HG03060 (cell line): ENCODE results near the gene SMIM41.

ENCODE experiments used
- ATAC-seq: cut with Tn5 transposase; IDR thresholded peaks from one replicate; pipeline ENCODE4 v1.9.1; 2021; ENCODE audit warnings: low read depth, moderate number of reproducible peaks; ENCODE audit not compliant: unreplicated experiment

The SMIM41 gene

DNA sequence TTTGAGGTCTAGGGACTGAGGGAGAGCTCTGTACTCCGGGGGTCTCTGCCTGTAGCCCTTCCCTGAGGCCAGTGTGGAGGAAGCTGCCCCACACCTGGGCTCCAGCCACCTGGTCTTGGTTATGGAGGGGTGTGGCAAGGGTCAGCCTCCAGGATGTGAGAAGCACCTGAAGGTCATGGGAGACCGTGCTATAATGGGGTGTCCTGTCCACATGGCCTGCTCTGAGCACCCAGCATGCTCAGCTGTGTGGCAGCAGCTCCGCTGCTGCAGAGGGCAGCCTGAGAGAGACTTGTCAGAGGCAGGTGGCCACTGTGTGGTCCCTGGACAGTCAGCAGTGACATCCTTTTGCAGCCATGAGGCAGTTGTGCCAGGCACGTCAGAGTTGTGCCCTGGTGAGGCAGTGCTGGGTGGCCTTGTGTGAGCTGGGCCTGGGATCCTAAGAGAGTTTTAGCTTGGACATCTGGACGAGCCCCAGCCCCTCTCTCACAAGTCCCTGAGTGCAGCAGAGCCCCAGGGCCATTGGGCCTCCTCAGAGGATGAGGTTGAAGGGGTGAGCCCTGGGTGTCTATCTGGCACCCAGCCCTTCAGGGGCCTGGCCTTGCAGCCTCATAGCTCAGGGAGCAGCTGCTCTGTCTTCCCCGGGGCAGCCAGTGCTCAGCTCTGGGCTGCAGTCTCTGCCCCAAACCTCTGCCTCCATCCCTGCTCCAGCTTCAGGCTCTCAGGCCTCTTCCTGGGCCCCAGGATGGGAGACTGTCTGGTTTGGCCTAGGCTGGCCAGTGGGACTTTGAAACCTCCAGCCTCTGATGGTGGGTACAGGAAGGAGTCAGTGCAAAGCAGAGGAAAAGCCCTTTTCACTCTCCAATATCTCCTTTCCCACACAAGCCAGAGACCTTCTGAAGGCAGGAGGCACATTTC is 17.1 kb upstream of the SMIM41 start:
- no peak for ATAC-seq

- ATAC-seq = no peak
Observed at GRCh38 chr12:52063082-52063924, 16.2 kb upstream of the SMIM41 start.

DNA sequence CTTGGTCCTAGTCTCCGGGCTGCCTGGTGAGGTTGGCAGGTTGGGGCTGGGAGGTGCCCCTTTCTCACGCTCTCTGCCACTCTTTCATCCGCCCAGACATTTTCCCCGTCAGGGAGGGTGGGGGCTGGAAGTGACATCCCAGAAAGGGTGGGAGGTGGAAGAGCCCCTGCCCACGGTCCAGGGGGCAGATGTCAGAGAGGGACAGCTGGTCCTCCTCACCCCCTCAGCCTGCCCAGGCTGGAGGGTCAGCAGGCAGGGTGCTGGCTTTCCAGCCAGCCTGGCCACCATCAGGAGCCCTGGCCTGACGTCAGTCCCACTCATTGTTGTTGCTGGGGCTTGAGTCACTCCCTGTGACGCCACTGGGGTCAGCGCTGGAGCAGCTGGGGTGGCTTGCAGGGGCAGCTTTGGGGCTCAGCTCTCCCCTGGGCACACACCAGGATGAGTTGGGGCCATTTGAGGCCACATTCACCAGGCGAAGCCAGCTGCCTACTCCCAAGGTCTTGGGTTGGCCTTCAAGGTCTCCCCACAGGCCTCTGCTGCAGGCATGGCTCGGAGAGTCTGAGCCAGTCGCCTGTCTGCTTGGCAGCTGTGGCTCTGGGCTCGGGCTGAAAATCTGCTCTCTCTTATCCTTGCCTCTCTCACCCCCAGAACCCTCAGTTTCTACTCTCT is 15.4 kb upstream of the SMIM41 start:
- ATAC-seq = no peak

DNA sequence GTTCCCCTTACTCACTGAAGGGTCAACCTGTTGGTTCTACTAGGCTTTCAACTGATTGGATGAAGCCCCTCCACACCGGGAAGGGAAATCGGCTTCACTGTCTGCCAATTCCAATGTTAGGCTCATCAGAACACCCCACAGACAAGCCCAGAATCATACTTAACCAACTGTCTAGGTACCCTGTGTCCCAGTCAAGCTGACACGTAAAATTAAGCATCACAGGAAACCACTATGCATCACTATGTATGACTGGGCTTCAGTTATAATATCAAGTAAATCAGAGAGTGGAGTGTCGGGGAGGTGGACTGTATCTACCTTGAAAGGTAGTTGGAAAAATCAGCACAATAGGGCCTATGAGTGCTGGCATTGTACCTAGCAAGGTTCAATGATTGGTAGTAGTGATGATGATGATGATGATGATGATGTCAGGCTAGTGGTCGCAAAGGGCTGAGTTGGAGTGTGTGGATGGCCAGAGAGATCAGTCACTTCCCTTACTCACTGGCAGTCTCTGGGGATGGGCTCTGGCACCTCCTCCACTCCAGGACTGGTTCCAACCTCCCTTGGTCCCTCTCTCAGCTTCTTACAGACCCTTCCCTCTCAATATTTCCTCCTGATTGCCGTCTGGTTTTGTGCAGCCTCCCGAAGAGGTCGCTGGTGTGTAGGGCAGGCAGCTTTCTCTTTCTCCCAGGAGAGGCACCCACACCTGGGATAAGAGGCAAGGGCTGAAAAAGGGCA is 13.0 kb upstream of the SMIM41 start:
- ATAC-seq = no peak

DNA sequence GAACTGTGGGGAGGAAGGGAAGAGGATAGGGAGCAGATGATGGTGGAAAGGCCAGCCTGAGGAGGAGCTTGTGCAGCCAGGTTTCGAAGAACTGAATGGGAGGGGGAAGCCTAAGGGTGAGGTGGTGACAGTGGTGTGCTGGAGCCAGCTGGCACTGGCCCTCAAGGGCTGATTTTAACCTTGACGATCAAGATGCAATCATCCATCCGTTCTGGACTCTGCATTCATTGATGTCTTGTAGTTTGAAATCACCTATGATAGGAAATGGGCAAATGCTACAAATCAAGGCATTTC is 12.5 kb upstream of the SMIM41 start:
- ATAC-seq = no peak

DNA sequence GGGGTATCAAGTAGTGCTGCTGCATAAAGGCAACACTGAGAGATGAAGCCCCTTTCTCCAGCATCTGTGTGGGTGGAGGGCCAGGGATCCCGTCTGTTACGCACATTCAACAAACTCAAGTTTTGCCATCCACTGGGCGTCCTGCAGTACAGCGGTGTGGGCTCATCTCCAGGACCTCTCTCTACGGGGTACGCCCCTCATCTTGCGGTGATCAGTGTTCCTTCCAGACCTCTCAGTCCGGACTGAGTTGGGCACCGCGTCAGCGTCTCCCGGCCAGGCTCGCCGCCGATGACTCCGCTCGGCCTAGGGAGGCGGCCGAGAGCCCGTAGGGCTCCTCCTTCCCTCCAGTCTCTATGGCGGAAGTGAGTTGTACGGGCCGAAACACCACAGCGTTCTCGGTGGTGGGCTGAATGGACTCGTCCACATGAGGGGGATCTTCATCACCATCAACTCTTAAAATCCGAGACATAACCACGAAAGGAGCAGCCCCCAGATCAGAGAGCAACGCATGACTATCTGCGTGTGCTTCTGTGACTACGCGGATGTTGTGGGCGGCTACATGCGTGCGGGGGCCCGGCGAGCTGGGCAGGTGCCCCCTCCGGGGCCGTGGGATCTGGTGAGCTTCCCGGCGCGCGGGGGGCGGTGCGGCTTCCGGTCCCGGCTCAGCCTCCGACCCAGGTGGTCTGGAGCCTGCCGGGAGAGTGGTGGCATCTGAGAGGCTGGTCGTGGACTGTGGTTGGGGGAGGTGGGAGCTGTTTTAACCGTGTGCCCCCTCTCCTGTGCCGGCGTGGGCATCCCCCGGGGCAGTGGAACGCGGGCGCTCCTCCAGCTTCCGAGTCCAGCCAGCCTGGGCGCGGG is 9.9 kb upstream of the SMIM41 start, which contains the start of gene ATG101:
TSS of gene ATG101 (plus strand) at position 652 of the 858 bp plus-strand sequence. CDS start 3,673 bp downstream, outside the sequence.
- ATAC-seq = peak; percentile 78

DNA sequence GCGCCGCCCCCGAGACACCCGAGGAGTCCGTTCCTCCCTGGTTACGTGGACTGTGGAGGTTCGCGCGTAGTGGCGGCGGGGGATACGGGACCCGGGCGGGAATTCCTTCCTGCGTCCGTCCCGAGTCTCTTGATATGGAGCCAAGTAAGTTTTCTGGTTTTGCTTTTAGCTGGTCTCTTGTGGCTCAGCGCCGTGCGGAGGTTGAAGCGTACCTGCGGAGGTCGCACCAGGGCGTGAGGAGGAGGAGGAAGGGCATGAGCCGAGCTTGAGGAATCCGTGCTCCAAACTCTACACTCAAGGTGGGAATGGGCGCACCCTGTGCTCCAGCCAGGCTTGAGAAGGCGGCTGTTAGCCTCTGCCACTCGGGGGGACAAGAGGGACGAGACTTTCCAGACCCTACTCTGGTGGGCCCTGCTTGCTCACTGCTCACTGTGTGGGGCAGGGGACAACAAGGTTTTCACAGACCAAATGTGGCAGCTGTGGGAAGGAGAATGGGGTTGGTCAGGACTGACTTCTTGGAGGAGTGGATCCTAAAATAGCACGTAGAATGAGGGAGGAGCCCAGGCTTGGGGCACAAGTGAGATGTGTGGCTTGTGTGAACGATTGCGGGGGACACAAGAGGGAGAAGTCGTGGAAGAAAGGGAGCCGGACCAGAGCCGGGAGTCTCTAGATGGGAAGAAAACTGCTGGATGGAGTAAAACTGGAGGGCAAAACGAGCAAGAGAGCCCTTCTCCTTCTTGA is 9.1 kb upstream of the SMIM41 start:
- ATAC-seq = peak; percentile 14

DNA sequence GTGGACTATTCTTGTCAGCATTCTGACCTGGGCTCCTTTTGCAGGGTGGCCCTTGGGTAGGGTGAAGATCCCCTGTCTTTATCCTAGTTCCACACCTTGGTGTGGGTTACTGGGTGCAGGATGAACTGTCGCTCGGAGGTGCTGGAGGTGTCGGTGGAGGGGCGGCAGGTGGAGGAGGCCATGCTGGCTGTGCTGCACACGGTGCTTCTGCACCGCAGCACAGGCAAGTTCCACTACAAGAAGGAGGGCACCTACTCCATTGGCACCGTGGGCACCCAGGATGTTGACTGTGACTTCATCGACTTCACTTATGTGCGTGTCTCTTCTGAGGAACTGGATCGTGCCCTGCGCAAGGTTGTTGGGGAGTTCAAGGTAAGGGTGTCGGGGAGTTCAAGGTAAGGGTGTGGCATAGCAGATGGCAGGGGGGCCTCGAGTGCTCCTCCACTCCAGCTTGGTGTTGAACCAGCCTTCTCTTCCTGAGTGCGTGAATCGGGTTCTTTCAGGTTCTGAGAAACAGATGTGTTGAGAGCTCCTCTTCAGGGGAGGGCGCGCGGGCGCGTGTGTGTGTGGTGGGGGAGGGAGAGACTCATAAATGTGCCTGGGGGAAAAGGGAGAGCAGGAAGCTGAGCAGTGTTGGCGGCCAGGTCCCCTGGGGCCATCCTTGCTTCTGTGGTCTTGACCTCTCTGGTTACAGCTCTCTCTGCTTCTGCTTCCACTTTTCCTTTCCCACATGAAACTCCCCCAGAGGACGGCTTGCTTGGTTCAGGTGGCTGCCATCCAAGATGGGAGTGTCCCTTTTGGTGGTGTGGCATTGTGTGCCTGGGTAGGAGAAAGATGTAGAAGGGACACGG is 5.7 kb upstream of the SMIM41 start:
- no peak for ATAC-seq

GRCh38 chr12:52074971-52075724 is 4.4 kb upstream of the SMIM41 start:
- no peak for ATAC-seq

DNA sequence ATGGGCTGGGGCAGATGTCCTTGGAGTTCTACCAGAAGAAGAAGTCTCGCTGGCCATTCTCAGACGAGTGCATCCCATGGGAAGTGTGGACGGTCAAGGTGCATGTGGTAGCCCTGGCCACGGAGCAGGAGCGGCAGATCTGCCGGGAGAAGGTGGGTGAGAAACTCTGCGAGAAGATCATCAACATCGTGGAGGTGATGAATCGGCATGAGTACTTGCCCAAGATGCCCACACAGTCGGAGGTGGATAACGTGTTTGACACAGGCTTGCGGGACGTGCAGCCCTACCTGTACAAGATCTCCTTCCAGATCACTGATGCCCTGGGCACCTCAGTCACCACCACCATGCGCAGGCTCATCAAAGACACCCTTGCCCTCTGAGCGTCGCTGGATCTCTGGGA is 2.7 kb upstream of the SMIM41 start:
- no peak for ATAC-seq

- no peak for ATAC-seq
Observed at GRCh38 chr12:52078276-52078675, 1.2 kb upstream of the SMIM41 start.

GRCh38 chr12:52080403-52081251 is 1.1 kb downstream of the SMIM41 start:
- ATAC-seq = no peak

DNA sequence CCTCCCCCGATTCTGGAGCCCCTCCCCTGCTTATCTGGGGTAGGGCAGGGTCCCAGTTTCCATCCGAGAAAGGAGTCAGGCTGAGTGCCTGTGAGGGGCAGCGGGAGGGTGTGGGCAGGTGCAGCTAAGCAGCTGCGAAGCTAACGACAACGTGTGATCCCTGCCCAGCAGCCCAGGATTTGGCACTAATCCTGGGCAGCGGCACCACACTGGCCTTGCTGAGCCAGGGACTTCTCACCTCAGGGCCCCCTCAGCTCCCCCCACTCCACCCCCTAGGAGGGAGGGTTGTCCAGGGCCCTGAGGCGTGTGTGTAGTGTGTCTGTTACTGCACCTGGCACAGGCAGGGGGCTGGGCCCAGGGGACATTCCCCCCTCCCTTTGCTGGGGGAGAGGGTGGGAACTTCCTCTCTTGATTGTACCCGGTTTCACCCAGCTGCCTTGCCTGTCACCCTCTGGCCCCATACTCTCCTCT is 1.8 kb downstream of the SMIM41 start:
- ATAC-seq = no peak

DNA sequence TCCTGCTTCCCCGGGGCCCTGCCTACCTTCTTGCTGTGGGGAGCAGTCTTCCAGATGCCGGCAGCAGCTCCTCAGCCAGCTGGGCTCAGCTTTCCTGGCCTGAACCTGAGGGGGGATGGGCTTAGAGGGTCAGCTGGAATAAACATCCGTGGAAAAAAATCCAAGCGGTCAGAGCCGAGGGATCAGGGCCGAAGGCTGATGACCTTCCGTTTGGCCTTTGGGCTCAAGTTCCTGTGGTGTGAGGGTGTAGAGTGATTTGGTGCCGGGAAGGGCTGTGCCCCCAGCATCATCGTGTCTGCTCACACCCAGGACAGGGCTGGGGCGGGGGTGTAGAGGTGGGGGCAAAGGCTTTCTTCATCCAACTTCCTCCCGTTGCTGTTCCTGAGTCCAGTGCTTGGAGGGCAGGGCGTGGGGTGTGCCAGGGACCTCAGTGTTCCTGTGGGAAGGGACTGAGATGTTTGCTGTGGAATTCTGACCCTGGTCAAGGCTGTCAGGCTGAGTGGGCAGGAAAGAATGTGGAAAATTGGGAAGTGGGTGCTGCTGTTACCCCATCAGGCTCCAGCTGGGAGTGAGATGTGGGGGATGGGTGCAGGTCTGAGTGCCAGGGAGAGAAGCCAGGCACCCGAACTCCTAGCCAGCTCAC is 2.6 kb downstream of the SMIM41 start:
- ATAC-seq = no peak

- ATAC-seq = no peak
Observed at GRCh38 chr12:52082669-52082987, 3.1 kb downstream of the SMIM41 start.
